ENCODE data around the gene NIT1.

- TF ChIP-seq CTCF (IDR thresholded peaks at IDR 0.05) (no peak), POLR2AphosphoS5 (IDR thresholded peaks at IDR 0.05) (no peak), POLR2A (IDR thresholded peaks at IDR 0.05) (no peak)
Measured at GRCh38 chr1:161091093-161091492, 26.8 kb upstream of the NIT1 start.
